Measurements from ENCODE around the gene CCDC186. TPM values are rescaled to one million over a fixed set of nuclear protein-coding genes. Genes with fewer than 3 reads are reported as not detected.

The CCDC186 gene
- 14.6 and 28.9 TPM in 2 replicates for total RNA-seq (ENCODE audit: low replicate concordance)

GRCh38 chr10:114173921-114174694, at the start of gene CCDC186:
TSS of gene CCDC186 (minus strand) at chr10:114174203. CDS start at chr10:114163268, 10,935 bp downstream.
- H3K4me3 ChIP-seq (ENCODE audit: low read depth, low read length), result peak within 1 kb of the TSS; percentile 100
- DNase-seq (ENCODE audit: low read depth), result peak; percentile 74
- TF ChIP-seq CTCF (IDR thresholded peaks at IDR 0.05; ENCODE audit: insufficient read depth, low read length), result no peak

GRCh38 chr10:114223066-114223465, 49.1 kb upstream of the CCDC186 start:
- no peak overlapping the region for H3K4me3 ChIP-seq (ENCODE audit: low read depth, low read length)
- DNase-seq (ENCODE audit: low read depth), result no peak
- no peak for TF ChIP-seq CTCF (IDR thresholded peaks at IDR 0.05; ENCODE audit: insufficient read depth, low read length)

- no peak overlapping the region for H3K4me3 ChIP-seq (ENCODE audit: low read depth, low read length)
- no peak for TF ChIP-seq CTCF (IDR thresholded peaks at IDR 0.05; ENCODE audit: insufficient read depth, low read length)
- DNase-seq (ENCODE audit: low read depth), result no peak
Observed at GRCh38 chr10:114221235-114221634, 47.2 kb upstream of the CCDC186 start.

- H3K4me3 ChIP-seq (ENCODE audit: low read depth, low read length), result no peak overlapping the region
- no peak for TF ChIP-seq CTCF (IDR thresholded peaks at IDR 0.05; ENCODE audit: insufficient read depth, low read length)
- DNase-seq (ENCODE audit: low read depth), result no peak
Observed at GRCh38 chr10:114220281-114220680, 46.3 kb upstream of the CCDC186 start.

- TF ChIP-seq CTCF (IDR thresholded peaks at IDR 0.05; ENCODE audit: insufficient read depth, low read length), result no peak
- no peak overlapping the region for H3K4me3 ChIP-seq (ENCODE audit: low read depth, low read length)
- no peak for DNase-seq (ENCODE audit: low read depth)
Observed at GRCh38 chr10:114215033-114215432, 41.0 kb upstream of the CCDC186 start.

GRCh38 chr10:114212153-114212552, 38.1 kb upstream of the CCDC186 start:
- DNase-seq (ENCODE audit: low read depth), result no peak
- TF ChIP-seq CTCF (IDR thresholded peaks at IDR 0.05; ENCODE audit: insufficient read depth, low read length), result no peak
- H3K4me3 ChIP-seq (ENCODE audit: low read depth, low read length), result no peak overlapping the region
